DND-41 (cell line): ENCODE results near the gene SH3GLB2.

Source experiments
- ATAC-seq: fragments of 200-7000 bp; cut with Tn5 transposase; 3 replicates; pipeline ENCODE4 v1.9.1; 2021; ENCODE audit warnings: low read depth; ENCODE audit not compliant: insufficient read depth
- DNase-seq: peaks from one replicate; pipeline ENCODE4 v3.0.0-alpha.2; 2020
- H2AFZ ChIP-seq: 2 replicates; pipeline ENCODE4 v1.6.0; 2012; ENCODE audit warnings: low read depth, low read length
- H3K27ac ChIP-seq: 2 replicates; pipeline ENCODE4 v1.5.1; 2012; ENCODE audit warnings: low read length, inconsistent platforms
- H3K27me3 ChIP-seq: fragments of 200-600 bp; sonication (generic); 2 replicates; pipeline ENCODE4 v1.6.0; 2012; ENCODE audit warnings: low read length, mild to moderate bottlenecking, inconsistent platforms; ENCODE audit not compliant: insufficient read depth, poor library complexity
- H3K36me3 ChIP-seq: 2 replicates; pipeline ENCODE4 v1.5.1; 2012; ENCODE audit warnings: low read length, inconsistent platforms; ENCODE audit not compliant: insufficient read depth
- H3K4me1 ChIP-seq: 2 replicates; pipeline ENCODE4 v1.5.1; 2012; ENCODE audit warnings: mild to moderate bottlenecking, low read length; ENCODE audit not compliant: insufficient read depth
- H3K4me2 ChIP-seq: 2 replicates; pipeline ENCODE4 v1.6.0; 2012; ENCODE audit warnings: mild to moderate bottlenecking, moderate library complexity, low read length, inconsistent platforms; ENCODE audit not compliant: insufficient read depth
- H3K4me3 ChIP-seq, 2 experiments: fragments of 200-600 bp in 1 of 2; shearing (Covaris generic) in 1 of 2; 2 replicates each; pipeline ENCODE4 v1.5.1; 2012 to 2016; ENCODE audit warnings: inconsistent platforms in 2 of 2, low read length in 2 of 2, mild to moderate bottlenecking in 2 of 2, low read depth in 1 of 2, moderate library complexity in 1 of 2
- H3K79me2 ChIP-seq: 2 replicates; pipeline ENCODE4 v1.6.0; 2012; ENCODE audit warnings: low read length, inconsistent platforms; ENCODE audit not compliant: insufficient read depth
- H3K9ac ChIP-seq: 2 replicates; pipeline ENCODE4 v1.6.0; 2012; ENCODE audit warnings: low read depth, mild to moderate bottlenecking, inconsistent platforms, low read length, moderate library complexity
- H3K9me3 ChIP-seq: 2 replicates; pipeline ENCODE4 v1.5.1; 2012; ENCODE audit warnings: low read length, moderate library complexity, mild to moderate bottlenecking, inconsistent platforms; ENCODE audit not compliant: insufficient read depth, severe bottlenecking
- H4K20me1 ChIP-seq: 2 replicates; pipeline ENCODE4 v1.6.0; 2012; ENCODE audit warnings: low read length; ENCODE audit not compliant: insufficient read depth
- CTCF ChIP-seq: IDR thresholded peaks from 2 replicates; pipeline ENCODE4 v1.5.1; 2012; ENCODE audit warnings: borderline replicate concordance, low read length, moderate library complexity, mild to moderate bottlenecking; ENCODE audit not compliant: poor library complexity, severe bottlenecking; ENCODE audit errors: extremely low read depth
- EZH2 ChIP-seq: IDR thresholded peaks from 3 replicates; pipeline ENCODE4 v1.6.1; 2012; ENCODE audit warnings: borderline replicate concordance, low read depth, mild to moderate bottlenecking, moderate library complexity, low read length, inconsistent platforms; ENCODE audit not compliant: severe bottlenecking

The SH3GLB2 gene

GRCh38 chr9:129014608-129015007 is 13.5 kb downstream of the SH3GLB2 start:
- Histone ChIP-seq H3K9me3 (no peaks in the 10 kb centered on the region), H3K36me3 (peaks cover 52% of the 10 kb centered on the region), H4K20me1 (no peaks in the 10 kb centered on the region), H3K27ac (no peak overlapping the region), H3K4me3 (no peak overlapping the region), H3K9ac (no peak overlapping the region), H2AFZ (no peak overlapping the region), H3K4me1 (no peaks in the 10 kb centered on the region), H3K4me2 (no peak overlapping the region), H3K79me2 (no peaks in the 10 kb centered on the region), H3K27me3 (no peaks in the 10 kb centered on the region)
- DNase-seq (no peak), ATAC-seq (no peak)
- TF ChIP-seq EZH2 (no peak), CTCF (no peak)

- TF ChIP-seq EZH2 (no peak), CTCF (no peak)
- H3K27me3 ChIP-seq = no peaks in the 10 kb centered on the region
- H3K9ac ChIP-seq = no peak overlapping the region
- no peaks in the 10 kb centered on the region for H3K9me3 ChIP-seq
- DNase-seq = no peak
- H3K4me3 ChIP-seq = no peak overlapping the region
- peaks cover 55% of the 10 kb centered on the region for H3K36me3 ChIP-seq
- H3K79me2 ChIP-seq = no peaks in the 10 kb centered on the region
- H4K20me1 ChIP-seq = no peaks in the 10 kb centered on the region
- no peak overlapping the region for H3K27ac ChIP-seq
- H3K4me1 ChIP-seq = no peaks in the 10 kb centered on the region
- H2AFZ ChIP-seq = no peak overlapping the region
- no peak for ATAC-seq
- H3K4me2 ChIP-seq = no peak overlapping the region
Observed at GRCh38 chr9:129014124-129014523, 14.0 kb downstream of the SH3GLB2 start.

- Histone ChIP-seq H3K79me2 (no peaks in the 10 kb centered on the region), H3K4me1 (no peaks in the 10 kb centered on the region), H3K36me3 (peaks cover 59% of the 10 kb centered on the region), H4K20me1 (peaks cover 2% of the 10 kb centered on the region; the same call in 1 of the 2 replicates), H3K9ac (no peak overlapping the region), H3K4me3 (no peak overlapping the region), H3K27me3 (no peaks in the 10 kb centered on the region), H3K9me3 (no peaks in the 10 kb centered on the region), H3K4me2 (no peak overlapping the region), H3K27ac (no peak overlapping the region), H2AFZ (no peak overlapping the region)
- ATAC-seq (no peak), DNase-seq (no peak)
- TF ChIP-seq CTCF (no peak), EZH2 (no peak)
Observed at GRCh38 chr9:129013674-129014073, 14.5 kb downstream of the SH3GLB2 start.
